ENCODE measurements around the gene IFNB1. TPM values are rescaled to one million over a fixed set of nuclear protein-coding genes. Genes with fewer than 3 reads are reported as not detected.

Gene IFNB1
- total and polyA plus RNA-seq, 11 donors = not detected

DNA sequence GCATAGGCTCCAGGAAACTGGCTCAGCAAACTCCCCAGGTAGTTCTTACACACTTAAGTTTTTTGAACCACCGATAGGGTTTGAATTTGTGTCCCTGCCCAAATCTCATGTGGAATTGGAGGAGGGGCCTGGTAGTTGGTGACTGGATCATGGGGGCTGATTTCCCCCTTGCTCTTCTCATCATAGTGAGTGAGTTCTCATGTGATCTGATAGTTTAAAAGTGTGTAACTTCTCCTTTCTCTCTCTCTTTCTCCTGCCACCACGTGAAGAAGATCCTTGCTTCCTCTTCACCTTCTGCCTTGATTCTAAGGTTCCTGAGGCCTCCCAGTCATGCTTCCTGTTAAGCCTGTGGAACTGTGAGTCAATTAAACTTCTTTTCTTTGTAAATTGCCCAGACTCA, 23.9 kb downstream of the IFNB1 start:
- no peaks in the 10 kb centered on the region for H3K36me3 ChIP-seq
- no peak overlapping the region for H3K27ac ChIP-seq
- H3K4me3 ChIP-seq = no peak overlapping the region
- intact Hi-C loops (cut with DNase I) = no loop called here
- H3K9me3 ChIP-seq = no peaks in the 10 kb centered on the region
- no peaks in the 10 kb centered on the region for H3K4me1 ChIP-seq
- ATAC-seq (no peak), DNase-seq (no peak)
- 39 to 49% (median 47%) methylated on average over 2 of the region's 2 CpGs for WGBS, 4 donors
- H3K27me3 ChIP-seq = no peaks in the 10 kb centered on the region
- TF ChIP-seq, protein P1, sequence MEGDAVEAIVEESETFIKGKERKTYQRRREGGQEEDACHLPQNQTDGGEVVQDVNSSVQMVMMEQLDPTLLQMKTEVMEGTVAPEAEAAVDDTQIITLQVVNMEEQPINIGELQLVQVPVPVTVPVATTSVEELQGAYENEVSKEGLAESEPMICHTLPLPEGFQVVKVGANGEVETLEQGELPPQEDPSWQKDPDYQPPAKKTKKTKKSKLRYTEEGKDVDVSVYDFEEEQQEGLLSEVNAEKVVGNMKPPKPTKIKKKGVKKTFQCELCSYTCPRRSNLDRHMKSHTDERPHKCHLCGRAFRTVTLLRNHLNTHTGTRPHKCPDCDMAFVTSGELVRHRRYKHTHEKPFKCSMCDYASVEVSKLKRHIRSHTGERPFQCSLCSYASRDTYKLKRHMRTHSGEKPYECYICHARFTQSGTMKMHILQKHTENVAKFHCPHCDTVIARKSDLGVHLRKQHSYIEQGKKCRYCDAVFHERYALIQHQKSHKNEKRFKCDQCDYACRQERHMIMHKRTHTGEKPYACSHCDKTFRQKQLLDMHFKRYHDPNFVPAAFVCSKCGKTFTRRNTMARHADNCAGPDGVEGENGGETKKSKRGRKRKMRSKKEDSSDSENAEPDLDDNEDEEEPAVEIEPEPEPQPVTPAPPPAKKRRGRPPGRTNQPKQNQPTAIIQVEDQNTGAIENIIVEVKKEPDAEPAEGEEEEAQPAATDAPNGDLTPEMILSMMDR (IDR thresholded peaks at IDR 0.05) = no peak
- no peak for TF ChIP-seq POLR2A (IDR thresholded peaks at IDR 0.05)

DNA sequence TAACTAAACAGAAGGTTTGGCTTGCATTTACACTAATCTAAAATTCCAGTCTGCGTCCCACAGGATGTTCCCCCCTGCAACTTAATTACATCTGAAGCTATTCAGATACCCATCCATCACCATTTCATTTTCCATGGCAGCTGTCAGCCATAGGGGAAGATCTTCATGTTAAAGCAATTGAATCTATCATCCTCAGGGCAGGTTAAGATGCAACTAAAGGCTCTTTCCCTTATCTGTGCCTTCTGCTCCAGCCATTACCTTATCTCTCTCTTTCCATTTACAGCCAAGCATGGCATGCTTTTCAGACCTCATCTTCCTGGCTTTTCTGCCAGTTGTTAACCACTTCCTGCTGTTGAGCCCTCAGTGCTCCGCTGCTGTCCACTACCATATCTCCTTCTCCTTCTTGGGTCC, 30.5 kb downstream of the IFNB1 start:
- WGBS, 4 donors = 57 to 71% (median 62%) methylated on average over 2 of the region's 2 CpGs
- no peak for TF ChIP-seq POLR2A (IDR thresholded peaks at IDR 0.05)
- TF ChIP-seq, protein P1 (IDR thresholded peaks at IDR 0.05) = no peak
- intact Hi-C loops (cut with DNase I) = no loop called here
- no peak overlapping the region for H3K27ac ChIP-seq
- DNase-seq (no peak), ATAC-seq (no peak)
- H3K27me3 ChIP-seq = no peaks in the 10 kb centered on the region
- no peak overlapping the region for H3K4me3 ChIP-seq
- H3K9me3 ChIP-seq = no peaks in the 10 kb centered on the region
- no peaks in the 10 kb centered on the region for H3K36me3 ChIP-seq
- H3K4me1 ChIP-seq = no peaks in the 10 kb centered on the region

DNA sequence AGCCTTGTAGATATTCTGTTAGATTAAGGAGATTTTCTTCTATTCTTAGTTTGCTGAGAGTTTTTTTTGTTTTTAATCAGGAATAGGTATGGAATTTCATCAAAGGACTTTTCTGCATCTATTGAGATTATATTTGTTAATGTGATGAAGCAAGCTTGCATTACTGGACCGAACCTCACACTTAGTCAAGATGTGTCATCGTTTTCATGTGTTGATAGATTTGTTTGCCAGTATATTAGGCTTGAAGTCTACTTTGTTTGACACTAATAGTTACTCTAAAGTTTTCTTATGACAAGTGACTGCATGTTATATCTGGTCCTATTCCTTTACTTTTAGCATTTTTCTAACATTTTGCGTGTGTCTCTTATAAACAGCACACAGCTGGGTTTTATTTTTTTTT, 33.9 kb downstream of the IFNB1 start:
- DNase-seq (no peak), ATAC-seq (no peak)
- H3K4me1 ChIP-seq = no peaks in the 10 kb centered on the region
- H3K27ac ChIP-seq = no peak overlapping the region
- intact Hi-C loops (cut with DNase I) = no loop called here
- no peak overlapping the region for H3K4me3 ChIP-seq
- no peaks in the 10 kb centered on the region for H3K36me3 ChIP-seq
- TF ChIP-seq, protein P1 (IDR thresholded peaks at IDR 0.05) = no peak
- TF ChIP-seq POLR2A (IDR thresholded peaks at IDR 0.05) = no peak
- H3K27me3 ChIP-seq = no peaks in the 10 kb centered on the region
- WGBS, 4 donors = 74 to 94% (median 88%) methylated on average over 3 of the region's 3 CpGs
- no peaks in the 10 kb centered on the region for H3K9me3 ChIP-seq

DNA sequence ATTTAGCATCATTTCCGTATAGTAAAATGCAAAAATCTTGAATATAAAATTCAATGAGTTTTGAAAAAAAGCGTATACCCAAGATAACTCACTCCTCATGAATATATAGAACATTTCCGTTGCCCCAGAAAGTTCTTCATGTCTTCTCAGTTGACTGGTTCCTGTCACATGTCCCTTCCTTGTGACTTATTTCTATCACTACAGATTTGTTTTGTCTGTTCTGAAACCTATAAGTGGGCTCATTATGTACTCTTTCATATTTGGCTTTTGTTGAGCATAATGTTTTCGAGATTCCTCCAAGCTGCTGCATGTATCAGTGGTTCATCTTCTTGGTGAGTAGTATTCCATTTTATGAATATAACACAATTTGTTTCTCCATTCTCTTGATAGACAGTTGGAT, 35.3 kb downstream of the IFNB1 start:
- ATAC-seq (no peak), DNase-seq (no peak)
- intact Hi-C loops (cut with DNase I) = no loop called here
- 84 to 92% (median 86%) methylated on average over 4 of the region's 4 CpGs for WGBS, 4 donors
- no peaks in the 10 kb centered on the region for H3K27me3 ChIP-seq
- TF ChIP-seq, protein P1 (IDR thresholded peaks at IDR 0.05) = no peak
- TF ChIP-seq POLR2A (IDR thresholded peaks at IDR 0.05) = no peak
- H3K4me3 ChIP-seq = no peak overlapping the region
- no peaks in the 10 kb centered on the region for H3K4me1 ChIP-seq
- H3K27ac ChIP-seq = no peak overlapping the region
- no peaks in the 10 kb centered on the region for H3K36me3 ChIP-seq
- no peaks in the 10 kb centered on the region for H3K9me3 ChIP-seq

Data from heart left ventricle (tissue), 16 donors.